GM12874 (cell line): ENCODE measurements around the gene PLCB1.

ENCODE experiments used
- TF ChIP-seq, protein P1 (sequence below): IDR thresholded peaks from 2 replicates; pipeline ENCODE4 v1.5.1; 2011; ENCODE audit warnings: low read depth, mild to moderate bottlenecking, control low read depth, low read length, moderate library complexity; ENCODE audit not compliant: insufficient read depth

The PLCB1 gene

GRCh38 chr20:8242827-8243724 lies 111.0 kb downstream of the PLCB1 start:
- TF ChIP-seq, protein P1, sequence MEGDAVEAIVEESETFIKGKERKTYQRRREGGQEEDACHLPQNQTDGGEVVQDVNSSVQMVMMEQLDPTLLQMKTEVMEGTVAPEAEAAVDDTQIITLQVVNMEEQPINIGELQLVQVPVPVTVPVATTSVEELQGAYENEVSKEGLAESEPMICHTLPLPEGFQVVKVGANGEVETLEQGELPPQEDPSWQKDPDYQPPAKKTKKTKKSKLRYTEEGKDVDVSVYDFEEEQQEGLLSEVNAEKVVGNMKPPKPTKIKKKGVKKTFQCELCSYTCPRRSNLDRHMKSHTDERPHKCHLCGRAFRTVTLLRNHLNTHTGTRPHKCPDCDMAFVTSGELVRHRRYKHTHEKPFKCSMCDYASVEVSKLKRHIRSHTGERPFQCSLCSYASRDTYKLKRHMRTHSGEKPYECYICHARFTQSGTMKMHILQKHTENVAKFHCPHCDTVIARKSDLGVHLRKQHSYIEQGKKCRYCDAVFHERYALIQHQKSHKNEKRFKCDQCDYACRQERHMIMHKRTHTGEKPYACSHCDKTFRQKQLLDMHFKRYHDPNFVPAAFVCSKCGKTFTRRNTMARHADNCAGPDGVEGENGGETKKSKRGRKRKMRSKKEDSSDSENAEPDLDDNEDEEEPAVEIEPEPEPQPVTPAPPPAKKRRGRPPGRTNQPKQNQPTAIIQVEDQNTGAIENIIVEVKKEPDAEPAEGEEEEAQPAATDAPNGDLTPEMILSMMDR, result no peak

GRCh38 chr20:8244637-8245036 lies 112.6 kb downstream of the PLCB1 start:
- TF ChIP-seq, protein P1, result no peak

DNA sequence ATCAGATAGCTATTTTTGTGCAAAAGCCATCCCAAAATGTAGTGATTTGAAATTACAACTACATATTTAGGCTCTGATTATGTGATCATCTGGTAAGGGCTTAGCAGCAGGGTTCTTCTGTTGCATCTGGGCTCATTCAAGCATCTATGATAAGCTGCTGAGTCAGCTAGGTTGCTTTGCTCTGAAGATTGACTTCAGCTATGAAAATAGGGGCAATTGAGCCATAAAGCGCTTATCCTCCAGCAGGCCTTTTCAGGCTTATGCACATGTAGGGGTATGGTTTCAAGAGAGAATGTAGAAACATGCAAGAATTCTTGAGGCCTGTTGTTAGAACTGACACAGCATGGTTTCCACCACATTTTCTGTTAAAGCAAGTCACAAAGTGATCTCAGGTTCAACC lies 114.1 kb downstream of the PLCB1 start:
- TF ChIP-seq, protein P1, result no peak

DNA sequence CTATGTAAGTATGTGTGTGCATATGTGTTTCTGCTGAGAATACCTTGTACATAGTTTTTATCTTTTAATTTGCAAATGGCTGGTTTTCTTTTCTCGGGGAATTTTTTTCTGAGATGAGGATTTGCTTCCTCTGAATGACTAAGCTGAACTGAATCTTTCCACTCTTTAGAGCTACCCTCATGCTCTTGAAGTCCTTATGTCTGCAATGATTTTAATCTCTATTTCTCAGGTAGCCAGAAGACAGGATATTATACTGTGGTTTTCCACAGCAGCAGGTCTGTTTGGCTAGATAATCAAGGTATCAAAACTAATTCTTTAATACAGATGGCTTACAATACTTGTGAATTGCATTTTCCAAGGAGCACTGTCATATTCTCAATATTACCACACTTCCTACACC lies 114.7 kb downstream of the PLCB1 start:
- TF ChIP-seq, protein P1, result no peak

DNA sequence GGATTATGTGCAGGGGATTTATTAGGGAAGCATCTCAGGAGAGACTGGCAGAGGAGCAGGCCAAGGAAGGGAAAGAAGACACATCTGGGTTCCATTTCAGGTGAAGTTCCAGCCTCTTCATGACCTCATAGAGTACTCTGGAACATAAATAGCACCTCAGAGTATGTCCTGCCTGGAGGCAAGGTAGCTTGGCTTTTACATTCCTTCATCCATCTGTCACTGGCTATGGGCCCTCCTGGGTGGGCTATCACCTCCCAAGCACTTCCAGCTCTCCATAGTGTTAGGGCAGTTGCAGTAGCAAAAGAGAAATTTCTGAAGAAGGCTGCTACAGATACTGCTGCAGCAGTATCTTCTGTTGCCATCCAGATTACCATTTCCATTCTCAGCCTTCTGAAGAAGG lies 116.0 kb downstream of the PLCB1 start:
- TF ChIP-seq, protein P1, result no peak

DNA sequence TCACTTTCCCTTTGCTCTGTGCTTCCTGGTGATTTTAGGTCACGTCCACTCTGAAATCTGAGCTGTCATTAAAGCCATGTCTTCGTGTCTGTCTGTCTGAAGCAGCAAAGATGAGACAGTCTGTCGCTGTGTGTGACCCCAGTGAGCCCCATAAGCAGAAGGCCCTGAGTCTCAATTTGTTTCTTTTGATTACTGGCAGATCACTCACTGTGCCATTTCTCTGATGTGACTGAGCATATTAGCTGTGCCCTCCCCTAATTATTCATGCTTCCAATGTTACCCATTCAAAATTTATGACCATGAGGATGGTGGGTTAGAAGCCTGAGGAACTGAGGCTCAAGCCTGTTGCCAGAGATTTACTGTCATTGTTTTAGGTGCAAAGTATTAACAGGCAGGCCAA lies 117.6 kb downstream of the PLCB1 start:
- TF ChIP-seq, protein P1, result no peak

- TF ChIP-seq, protein P1, result no peak
These were observed 118.6 kb downstream of the PLCB1 start for GRCh38 chr20:8250539-8251200.
